Activated CD4-positive, alpha-beta T cell treated with anti-CD3 and anti-CD28 coated beads, Interleukin-2, amount 50 U/mL, for 48 hours (primary cell): ENCODE measurements around the gene VAV3.

Experiments used
- DNase-seq, 2 experiments: peaks; one replicate each; pipeline ENCODE4 v3.0.0-alpha.2; 2020

Gene VAV3

DNA sequence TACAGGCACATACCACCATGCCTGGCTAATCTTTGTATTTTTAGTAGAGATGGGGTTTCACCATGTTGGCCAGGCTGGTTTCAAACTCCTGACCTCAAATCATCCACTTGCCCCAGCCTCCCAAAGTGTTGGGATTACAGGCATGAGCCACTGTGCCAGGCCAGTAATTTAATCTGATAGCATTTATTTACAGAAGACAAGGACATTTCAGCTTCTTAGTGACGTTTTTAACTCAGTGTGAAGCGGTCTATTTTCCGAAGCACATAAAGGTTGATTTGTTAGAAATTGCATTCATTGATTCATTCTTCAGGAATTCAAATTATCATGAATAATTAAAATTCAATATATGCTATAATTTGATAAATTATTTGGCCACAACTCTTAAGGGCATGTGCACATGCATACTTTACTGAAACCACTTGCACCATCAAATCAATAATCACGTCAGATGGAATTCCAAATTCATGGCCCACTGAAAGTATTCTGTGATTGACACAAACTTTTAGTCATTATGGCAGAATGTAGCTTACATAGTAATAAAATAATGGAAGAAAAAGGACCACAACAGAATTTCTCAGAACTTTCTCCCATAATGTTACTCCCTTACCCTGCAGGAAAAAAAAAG is 339.5 kb downstream of the VAV3 start:
- no peak for DNase-seq

DNA sequence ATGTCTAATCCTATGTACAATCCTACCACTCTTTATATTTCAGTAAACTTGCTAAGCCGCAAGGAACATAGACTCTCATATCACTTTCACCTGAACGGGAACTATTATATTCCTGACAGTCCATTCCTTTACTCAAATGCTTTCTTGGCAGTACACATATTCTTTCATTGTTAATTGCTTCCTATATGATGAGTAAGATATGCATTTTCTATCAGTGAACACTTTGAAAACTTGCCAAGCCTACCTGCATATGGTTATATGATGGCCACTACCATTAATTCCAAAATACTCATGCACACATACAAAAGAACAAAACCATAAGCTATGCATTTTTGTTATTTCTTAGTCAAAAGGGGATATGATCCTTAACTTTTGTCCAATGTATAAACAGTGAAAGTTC is 341.5 kb downstream of the VAV3 start:
- DNase-seq = no peak

DNA sequence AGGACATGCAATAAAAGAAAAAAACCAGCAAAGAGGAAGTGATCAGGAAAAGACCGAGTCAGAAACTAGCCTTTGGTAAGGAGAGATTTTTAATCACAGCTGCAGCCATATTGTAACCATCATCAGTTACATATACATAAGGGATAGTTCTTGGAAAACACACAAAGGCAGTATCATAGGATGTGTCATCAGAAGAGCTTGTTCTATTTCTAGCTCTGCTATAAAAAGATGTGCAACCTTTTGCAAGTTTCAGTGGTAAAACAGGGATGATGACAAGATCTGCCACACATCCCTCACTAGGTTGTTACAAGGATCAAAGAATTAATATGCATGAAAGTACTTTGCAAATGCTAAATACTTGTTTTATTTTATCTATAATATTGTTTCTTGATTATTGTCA is 342.0 kb downstream of the VAV3 start:
- DNase-seq = no peak

DNA sequence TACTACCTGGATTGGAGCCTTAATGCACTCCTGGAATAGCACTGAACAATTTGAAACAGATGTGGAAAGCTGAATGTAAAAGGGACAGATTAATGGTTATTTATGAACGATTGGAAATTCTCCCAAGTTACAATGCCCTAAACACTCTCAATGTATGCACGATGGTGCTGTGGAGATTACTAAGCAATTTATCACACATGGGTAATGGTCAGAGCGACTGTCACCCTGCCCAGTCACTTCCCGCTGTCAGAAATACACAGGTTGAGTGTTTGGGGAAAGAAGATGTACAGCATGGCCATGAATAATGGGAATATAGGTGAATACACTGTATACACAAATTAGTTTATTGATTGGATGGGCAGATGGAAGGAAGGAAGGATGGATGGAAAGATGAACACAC is 342.4 kb downstream of the VAV3 start:
- DNase-seq = no peak

DNA sequence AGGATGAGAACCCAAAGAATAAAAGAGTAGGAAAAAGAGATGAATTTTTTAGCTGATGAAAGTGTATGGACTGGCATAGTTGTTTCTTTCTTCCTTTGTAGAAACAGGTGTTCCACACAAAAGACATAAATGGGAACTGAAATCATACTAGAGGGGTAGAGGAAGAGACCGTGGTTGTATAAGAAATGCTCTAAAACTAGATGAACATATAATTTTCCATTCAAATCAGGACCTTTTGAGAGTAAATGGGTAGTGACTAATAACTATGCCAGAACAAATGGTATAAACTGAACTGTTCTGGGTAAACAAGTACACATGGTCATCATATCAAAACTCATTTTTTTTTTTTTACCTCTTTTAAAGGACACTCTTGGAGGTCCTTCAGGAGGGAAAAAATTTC is 344.2 kb downstream of the VAV3 start:
- no peak for DNase-seq

DNA sequence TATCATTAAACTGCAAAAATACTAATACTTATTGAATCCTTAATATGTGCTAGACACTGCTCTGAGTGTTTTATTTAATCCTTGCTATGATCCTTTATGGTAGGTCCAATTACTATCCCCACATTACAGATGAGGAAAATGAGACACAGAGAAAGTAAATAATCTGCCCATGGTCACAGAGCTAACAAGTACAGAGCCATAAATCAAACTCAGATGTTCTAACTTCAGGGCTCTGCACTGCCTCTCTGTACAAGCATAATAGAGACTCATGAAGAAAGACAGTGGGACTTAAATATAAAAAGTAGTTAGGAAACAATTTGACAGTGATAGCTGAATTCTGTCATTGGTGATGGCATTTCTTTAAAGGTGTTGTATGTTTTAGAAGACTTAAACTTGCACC is 346.4 kb downstream of the VAV3 start:
- DNase-seq = no peak

DNA sequence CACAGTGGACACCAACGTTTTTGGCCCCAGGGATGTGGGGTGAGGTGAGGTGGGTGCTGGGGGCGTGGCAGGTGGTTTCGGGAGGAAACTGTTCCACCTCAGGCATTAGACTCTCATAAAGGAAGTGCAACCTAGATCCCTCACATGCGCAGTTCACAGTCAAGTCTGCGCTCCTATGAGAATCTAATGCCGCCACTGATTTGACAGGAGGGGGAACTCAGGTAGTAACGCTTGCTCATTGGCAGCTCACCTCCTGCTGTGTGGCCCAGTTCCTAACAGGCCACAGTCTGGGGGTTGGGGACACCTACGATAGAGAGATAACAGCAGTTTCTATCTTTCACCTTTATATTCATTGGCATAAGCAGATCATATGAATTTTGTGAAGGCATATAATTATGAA is 347.1 kb downstream of the VAV3 start:
- no peak for DNase-seq

DNA sequence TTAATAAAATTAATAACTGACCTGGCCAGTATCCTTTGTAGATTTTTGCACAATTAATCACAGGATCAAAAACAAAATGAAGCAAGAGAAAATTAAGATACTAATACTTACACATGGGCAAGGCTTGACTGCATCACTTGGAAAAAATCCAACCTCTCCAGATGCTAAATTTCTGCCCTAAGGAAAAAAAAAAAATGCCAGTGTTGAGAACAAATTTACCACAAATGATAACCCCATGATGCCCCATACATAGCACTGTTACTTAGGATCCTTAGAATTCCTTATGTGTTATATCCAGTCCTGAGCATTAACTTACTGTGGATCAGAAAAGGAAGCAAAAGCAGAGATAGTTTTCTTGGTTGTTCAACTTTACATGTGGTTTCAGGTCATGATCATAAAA is 347.5 kb downstream of the VAV3 start:
- DNase-seq = no peak

DNA sequence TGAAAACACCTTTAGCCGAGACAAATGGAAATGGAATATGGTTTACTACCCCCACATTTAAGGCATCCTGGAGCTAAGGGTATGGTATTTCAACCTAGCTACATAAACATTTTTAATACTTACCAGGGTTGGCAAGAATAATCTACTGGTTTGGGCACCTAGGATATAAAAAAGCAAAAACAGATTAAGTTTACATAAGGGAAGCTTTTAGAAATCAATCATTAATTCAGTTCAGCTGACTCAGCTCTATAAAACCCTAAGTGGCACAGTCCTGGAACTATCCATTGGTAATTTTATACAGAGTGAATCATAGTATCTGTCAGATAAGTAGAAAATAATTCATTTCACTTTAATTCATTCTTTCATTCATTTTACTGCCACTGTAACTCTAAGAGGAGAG is 355.2 kb downstream of the VAV3 start:
- no peak for DNase-seq

DNA sequence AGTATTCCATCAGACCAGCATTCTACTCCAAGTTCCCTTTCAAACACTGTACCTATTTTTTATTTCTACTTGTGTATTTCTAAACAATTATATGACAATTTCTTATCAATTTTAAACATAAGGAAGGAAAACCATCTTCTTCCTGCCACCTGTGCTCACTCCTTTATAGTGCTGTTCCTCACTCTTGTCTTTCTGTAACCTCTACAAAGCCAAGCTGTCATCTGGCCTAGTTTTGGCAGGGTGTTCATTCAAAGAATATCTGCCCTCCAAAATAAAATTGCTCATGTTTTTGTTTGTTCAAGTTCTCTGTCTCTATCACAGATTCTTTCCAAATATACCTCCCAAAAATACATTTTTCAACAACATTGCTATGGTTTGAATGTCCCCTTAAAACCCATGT is 360.2 kb downstream of the VAV3 start:
- DNase-seq = no peak

DNA sequence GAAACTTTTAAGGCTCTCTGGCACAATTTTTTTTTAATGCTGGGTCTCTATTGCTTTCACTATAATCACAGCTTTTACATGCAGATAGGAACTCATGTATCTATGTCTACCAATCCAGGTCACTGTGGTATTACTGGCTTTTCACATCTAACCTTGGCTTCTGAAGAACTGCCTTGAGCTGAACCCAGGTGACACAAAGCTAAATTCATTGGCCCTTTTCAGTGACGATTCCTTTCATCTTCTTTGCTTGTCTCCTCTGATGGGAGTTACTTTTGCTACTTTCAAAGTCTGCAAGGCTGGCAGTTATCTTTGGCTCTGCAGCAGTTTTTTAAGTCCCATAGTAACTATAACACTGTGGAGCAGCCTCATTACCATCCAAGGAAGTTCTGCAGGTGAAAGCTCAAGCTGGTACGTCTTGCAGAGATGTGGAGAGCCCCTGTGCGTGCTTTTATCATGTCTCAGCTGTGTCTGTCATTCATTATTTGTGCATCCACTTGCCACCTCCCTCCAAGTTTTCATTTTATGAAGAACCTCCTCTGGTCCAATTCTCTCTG is 364.3 kb downstream of the VAV3 start:
- DNase-seq = no peak

DNA sequence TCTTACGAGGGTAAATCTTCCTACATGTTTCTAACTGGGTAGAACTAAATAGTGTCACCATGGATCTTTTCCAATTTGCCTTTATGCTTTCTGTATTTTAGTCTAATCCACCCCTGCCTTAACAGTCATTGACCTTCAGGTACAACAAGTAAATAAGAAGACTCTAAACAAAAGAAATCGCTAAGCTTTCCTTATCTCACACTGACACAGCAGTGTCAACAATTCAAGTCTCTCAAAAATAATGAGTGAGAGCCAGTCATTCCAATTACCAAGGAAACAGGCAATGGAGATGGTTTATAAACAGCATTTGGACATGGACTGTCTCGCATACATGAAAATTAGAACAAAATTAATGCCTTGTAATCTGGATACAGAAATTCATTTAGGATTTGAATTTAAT is 365.8 kb downstream of the VAV3 start:
- DNase-seq = no peak

DNA sequence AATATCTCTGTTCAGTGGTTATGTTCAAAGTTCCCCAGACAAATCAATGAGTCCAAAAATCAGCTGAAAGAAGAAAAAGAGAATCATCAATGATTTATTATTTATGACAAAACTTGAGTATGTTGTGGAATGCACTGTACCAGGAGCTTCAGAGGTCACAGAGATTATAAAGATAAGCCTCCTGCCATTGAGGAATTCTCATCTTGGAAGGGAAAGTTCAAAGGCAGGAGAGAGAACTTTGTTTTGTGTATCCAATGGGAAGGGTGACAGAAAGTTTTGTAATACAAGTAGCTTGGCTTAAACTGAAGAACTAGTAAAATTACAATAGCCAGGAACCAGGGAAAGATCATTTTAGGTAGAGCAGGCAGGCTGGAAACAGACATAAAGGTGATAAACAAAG is 367.7 kb downstream of the VAV3 start:
- no peak for DNase-seq

DNA sequence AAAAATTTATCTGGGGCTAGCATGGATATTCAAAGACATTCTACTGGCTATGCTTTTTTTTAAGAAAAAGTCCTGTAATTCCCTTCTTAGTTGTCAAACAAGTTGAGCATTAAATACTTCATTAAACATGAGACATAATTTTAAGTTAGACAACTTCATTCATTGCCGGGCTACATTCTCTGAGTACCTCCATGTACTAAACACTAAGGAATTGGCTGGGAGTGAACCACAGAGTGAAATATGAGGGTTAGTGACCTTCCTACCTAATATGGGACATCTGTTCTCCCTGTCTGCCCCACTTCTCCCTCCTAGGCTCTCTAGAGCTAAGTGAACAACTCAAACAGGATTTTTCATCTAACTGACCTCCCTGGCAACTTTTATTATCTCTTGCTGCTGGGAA is 370.4 kb downstream of the VAV3 start:
- no peak for DNase-seq

DNA sequence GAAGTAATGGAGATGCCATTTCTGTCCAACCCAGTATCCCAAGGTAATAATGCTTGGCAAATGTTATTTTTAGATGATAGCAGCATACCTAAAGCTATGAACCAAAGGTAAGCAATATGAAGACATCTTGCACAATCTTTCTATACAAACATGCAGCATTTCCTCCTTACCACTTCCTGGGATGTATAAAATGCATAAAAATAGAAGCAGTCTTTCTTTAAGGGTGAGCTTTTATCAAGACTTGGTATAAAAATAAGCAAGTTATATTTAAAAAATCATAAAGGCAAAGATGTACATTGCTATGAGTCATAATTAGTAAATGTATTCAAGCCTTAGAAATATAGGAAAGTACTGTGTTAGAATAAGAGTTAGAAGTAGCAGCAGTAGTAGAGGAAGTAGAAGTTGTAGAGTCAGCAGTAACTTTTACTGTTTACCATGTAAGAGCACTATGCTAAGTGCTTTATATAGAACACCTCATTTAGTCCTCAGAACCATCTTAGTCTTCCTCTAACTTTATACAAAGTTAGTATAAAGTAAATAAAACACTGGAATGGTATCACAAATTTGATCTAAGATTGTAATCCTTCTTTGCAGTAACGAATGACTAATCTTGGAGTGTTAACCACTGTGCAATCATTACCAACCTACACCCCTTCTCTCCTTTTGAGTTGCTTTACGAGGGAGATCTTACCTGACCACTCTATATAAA is 371.3 kb downstream of the VAV3 start:
- no peak for DNase-seq

DNA sequence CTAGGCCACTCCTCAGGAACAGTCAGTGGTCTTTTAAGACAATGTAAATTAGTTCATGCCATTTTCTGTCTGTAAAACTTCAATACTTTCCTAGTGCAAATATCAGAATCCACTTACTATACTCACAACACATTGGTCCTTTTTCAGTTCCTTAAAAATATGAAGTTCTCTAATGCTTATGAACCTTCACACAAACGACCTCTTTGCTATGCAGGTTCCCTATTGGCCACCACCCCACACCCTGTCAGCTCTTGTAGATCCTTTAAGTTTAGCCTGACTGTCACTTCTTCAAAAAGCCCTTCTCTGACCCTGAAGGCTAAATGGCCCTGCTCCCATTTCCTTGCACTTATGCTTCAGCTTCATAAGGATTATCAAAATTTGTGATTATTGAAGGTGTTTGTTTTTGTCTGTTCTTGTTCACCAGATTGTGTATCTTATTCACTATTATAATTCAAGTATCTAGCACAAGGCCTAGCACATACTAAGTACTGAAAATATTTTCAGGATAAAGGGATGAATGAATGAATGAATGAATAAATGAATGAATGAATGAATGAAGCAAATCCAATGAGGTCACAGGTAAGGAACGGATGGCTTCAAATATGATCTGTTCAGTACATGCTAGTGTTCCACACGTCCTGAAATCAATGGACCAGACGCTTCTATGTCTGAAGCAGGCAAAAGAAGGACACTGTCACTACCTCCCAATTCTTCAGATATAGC is 373.9 kb downstream of the VAV3 start:
- DNase-seq = no peak

DNA sequence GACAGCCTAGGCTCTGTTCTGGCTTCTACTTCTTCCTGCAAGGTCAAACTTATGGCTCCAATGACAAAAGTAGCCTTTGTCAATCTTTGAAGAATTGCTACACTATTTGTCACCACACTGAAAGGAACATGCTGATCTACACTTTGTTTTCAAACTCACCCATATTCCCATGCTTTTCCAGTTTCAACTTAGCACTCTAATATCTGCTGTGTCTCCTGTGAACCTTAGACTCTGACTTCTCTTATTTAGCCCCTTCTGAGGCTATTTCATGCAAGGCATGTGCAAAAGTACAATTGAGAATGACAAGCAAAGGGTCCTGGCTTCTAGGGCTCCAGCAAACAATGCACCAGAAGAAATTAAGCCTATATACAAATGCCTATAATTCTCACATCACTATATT is 374.9 kb downstream of the VAV3 start:
- no peak for DNase-seq

DNA sequence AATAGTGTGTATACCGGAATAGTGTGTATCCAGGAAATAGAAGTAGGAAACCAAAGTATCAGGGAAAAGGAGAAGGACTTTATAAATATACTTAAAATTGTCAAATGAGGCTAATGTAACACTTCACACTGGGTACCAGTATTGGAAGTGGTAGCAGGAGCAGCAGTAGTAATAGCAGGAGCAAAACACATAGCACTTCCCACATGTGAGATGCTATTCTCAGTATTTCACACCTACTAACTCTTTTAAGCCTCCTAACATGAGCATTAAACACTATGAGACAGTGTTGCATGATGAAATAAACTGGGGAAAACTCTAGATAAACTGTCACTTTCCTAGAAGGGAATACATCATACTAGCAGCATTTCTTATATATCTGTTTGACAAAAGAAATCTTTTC is 376.7 kb downstream of the VAV3 start:
- no peak for DNase-seq

DNA sequence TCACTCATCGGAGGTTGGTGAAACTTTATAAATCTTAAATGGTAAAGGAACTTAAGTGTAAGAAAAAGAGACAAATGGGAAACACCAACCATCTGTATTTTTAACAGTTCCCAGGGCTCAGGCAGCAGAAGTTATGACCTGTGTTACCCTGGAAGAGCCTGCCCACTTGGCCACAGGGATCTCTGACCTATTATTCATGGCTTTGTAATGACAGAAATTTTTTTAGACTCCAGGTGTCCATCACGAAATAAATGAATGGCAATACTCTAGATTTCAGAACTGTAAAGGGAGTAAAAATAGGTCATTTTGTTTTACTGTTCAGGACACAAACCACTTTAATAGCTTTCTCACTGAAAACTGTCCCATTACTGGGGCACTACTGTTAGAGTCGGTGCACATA is 389.8 kb downstream of the VAV3 start:
- no peak for DNase-seq

DNA sequence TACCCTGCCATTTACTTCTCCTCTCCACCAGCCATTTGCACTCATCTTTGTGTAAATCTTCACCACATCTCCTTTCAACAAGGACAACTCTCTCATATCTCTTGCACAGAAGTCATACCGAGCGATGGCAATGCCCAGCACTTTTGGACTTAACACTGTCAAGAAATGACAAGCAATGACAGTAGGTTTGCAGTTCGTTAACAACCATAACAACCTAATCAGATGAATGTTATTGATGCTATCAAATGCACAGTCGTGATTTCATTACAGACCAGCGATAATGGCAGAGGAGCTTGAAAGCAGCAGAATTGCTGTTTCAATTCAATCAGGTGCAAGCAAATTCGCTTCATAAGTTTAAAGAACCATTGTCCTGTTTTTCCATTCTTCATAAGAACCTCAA is 390.9 kb downstream of the VAV3 start:
- no peak for DNase-seq

DNA sequence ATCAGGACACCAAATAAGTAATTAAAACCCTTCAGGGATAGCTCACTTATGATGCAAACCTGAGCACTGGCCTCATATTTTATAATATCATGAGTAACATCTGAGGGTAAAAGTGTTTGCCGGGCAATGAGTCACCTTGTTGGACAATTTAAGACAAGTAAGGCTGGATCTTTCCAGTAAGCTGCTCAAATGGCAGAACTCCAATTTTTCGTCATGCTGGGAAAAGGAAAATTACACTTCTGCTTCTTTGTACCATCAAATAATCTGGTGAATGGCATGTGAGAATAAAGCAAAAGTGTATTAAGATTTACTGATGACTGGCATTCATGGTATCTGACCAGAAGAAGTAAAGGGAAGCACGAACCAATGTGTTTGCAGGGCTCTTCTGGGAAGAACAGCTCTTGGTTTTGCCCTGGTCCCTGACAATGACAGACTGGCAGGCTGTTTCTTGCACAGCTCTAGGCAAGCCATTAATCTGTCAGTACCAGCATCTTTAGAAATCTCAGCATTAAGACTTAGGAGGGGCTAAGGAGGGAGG is 392.2 kb downstream of the VAV3 start:
- no peak for DNase-seq

DNA sequence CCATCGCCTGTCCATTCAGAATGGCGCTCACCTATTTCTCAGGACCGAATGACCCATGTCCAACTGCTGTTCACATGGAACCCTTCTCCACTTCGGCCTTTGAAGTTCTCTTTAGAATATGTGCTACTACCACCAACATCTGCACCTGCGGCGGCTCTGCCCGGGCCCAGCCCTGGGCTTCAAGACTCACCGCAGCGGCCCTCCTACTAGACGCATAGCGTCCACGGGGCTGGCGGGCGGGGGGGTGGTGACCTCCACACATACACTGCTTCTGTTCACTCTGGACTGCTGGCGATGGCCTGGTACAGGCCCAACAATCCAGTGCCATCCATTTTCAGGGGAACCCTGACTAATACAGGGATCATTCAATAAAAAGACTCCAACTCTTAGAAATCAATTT is 394.2 kb downstream of the VAV3 start:
- DNase-seq = no peak

DNA sequence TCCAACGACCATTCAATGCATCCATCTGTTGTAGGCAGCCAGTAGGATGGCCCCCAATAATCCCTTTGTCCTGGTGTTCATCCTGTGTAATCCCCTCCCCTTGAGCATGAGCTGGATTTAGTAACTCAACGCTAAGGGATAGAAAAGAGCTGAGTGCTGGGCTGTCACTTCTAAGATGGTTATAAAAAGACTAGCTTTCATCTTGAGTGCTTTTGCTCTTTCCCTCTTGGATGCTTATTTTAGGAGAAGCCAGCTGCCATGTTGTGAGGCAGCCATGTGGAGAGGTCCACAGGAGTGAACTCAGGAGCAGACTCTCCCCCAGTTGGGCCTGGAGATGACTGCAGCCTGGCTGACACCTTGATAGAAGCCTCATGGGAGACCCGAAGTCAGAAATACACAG is 401.5 kb downstream of the VAV3 start:
- no peak for DNase-seq

DNA sequence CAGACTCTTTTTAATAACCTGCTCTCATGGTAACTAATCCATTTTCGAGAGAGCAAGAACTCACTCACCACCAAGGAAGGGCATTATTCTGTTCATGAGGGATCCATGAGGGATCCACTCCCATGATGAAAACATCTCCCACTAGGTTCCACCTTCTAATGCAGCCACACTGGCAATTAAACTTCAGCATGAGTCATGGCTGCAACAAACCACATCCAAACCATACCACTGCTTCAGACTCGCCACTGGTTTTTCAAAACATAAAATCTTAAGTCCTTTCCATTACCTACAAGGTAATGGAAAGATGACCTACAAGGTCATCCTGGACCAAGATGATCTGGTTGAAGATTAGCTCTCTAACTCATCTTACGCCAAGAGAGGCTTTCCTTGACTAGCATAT is 405.1 kb downstream of the VAV3 start:
- DNase-seq = no peak
